Mesenchymal stem cell (in vitro differentiated cells and primary cell): Measurements from ENCODE around the gene FAM20B.

Experiments
- DNase-seq: peaks from one replicate; pipeline ENCODE4 v3.0.0-alpha.2; 2013
- H2AFZ ChIP-seq: one replicate; pipeline ENCODE4 v1.6.1; 2013; ENCODE audit warnings: low read depth, mild to moderate bottlenecking, control low read depth, inconsistent platforms, low read length, moderate library complexity
- H2AK5ac ChIP-seq: 2 replicates; pipeline ENCODE4 v1.6.1; 2013; ENCODE audit warnings: low read length, moderate library complexity, mild to moderate bottlenecking, inconsistent platforms; ENCODE audit not compliant: severe bottlenecking
- H2BK120ac ChIP-seq: one replicate; pipeline ENCODE4 v1.6.1; 2013; ENCODE audit warnings: low read depth, mild to moderate bottlenecking, inconsistent platforms, low read length, moderate library complexity
- H2BK12ac ChIP-seq, 2 experiments: one replicate each; pipeline ENCODE4 v1.6.1; 2013; ENCODE audit warnings: inconsistent platforms in 2 of 2, low read length in 2 of 2, mild to moderate bottlenecking in 2 of 2, moderate library complexity in 2 of 2, control low read depth in 1 of 2
- H2BK15ac ChIP-seq: one replicate; pipeline ENCODE4 v1.6.1; 2013; ENCODE audit warnings: mild to moderate bottlenecking, low read depth, inconsistent platforms; ENCODE audit not compliant: poor library complexity, severe bottlenecking
- H2BK5ac ChIP-seq: 2 replicates; pipeline ENCODE4 v1.6.1; 2013; ENCODE audit warnings: low read depth, mild to moderate bottlenecking, low read length, control low read depth, inconsistent platforms; ENCODE audit not compliant: poor library complexity, severe bottlenecking
- H3K14ac ChIP-seq, 2 experiments: one replicate each; pipeline ENCODE4 v1.6.1; 2013; ENCODE audit warnings: inconsistent platforms in 2 of 2, low read length in 2 of 2, control low read depth in 1 of 2, mild to moderate bottlenecking in 1 of 2, moderate library complexity in 1 of 2
- H3K18ac ChIP-seq, 2 experiments: one replicate each; pipeline ENCODE4 v1.6.1; 2013; ENCODE audit warnings: inconsistent platforms in 2 of 2, low read length in 2 of 2, control low read depth in 1 of 2, low read depth in 1 of 2, mild to moderate bottlenecking in 1 of 2
- H3K23ac ChIP-seq, 2 experiments: one replicate each; pipeline ENCODE4 v1.6.1; 2013; ENCODE audit warnings: inconsistent platforms in 2 of 2, low read length in 2 of 2, mild to moderate bottlenecking in 2 of 2, moderate library complexity in 2 of 2, control low read depth in 1 of 2
- H3K27ac ChIP-seq: 2 replicates; pipeline ENCODE4 v1.5.1; 2013; ENCODE audit warnings: mild to moderate bottlenecking, moderate library complexity, low read length, control low read depth, inconsistent platforms; ENCODE audit not compliant: poor library complexity, severe bottlenecking
- H3K27me3 ChIP-seq, 2 experiments: 2 replicates each; pipeline versions ENCODE4 v1.6.1 to v1.7.0; 2013; ENCODE audit warnings: low read length in 2 of 2, mild to moderate bottlenecking in 2 of 2, moderate library complexity in 2 of 2, control low read depth in 1 of 2, inconsistent platforms in 1 of 2; ENCODE audit not compliant: control insufficient read depth in 1 of 2, insufficient read depth in 1 of 2
- H3K36me3 ChIP-seq, 2 experiments: 2 replicates each; pipeline versions ENCODE4 v1.6.1 to v1.7.0; 2013; ENCODE audit warnings: low read length in 2 of 2, control low read depth in 1 of 2, inconsistent platforms in 1 of 2, low read depth in 1 of 2, mild to moderate bottlenecking in 1 of 2; ENCODE audit not compliant: insufficient read depth in 2 of 2, control insufficient read depth in 1 of 2
- H3K4ac ChIP-seq, 2 experiments: one replicate each; pipeline ENCODE4 v1.6.1; 2013; ENCODE audit warnings: inconsistent platforms in 2 of 2, low read length in 2 of 2, mild to moderate bottlenecking in 2 of 2, moderate library complexity in 2 of 2, control low read depth in 1 of 2, low read depth in 1 of 2
- H3K4me1 ChIP-seq: 2 replicates; pipeline ENCODE4 v1.6.1; 2013; ENCODE audit warnings: low read depth, low read length, control low read depth; ENCODE audit not compliant: control insufficient read depth, insufficient read depth
- H3K4me2 ChIP-seq: 2 replicates; pipeline ENCODE4 v1.6.1; 2013; ENCODE audit warnings: low read length, mild to moderate bottlenecking, inconsistent platforms; ENCODE audit not compliant: poor library complexity, severe bottlenecking
- H3K4me3 ChIP-seq, 2 experiments: 2 replicates each; pipeline versions ENCODE4 v1.5.1 to v1.7.0; 2013; ENCODE audit warnings: low read length in 2 of 2, mild to moderate bottlenecking in 2 of 2, control low read depth in 1 of 2, low read depth in 1 of 2; ENCODE audit not compliant: insufficient read depth in 1 of 2
- H3K79me1 ChIP-seq: replicated peaks from 2 replicates; pipeline ENCODE4 v1.6.1; 2013; ENCODE audit warnings: mild to moderate bottlenecking, control low read depth, low read length, inconsistent platforms; ENCODE audit not compliant: poor library complexity, severe bottlenecking
- H3K9ac ChIP-seq: 2 replicates; pipeline ENCODE4 v1.7.0; 2013; ENCODE audit warnings: mild to moderate bottlenecking, low read length, moderate library complexity
- H3K9me3 ChIP-seq: 2 replicates; pipeline ENCODE4 v1.7.0; 2013; ENCODE audit warnings: mild to moderate bottlenecking, low read length; ENCODE audit not compliant: control insufficient read depth
- H4K8ac ChIP-seq: one replicate; pipeline ENCODE4 v1.6.1; 2013; ENCODE audit warnings: inconsistent platforms, mild to moderate bottlenecking, low read length, moderate library complexity
- H4K91ac ChIP-seq: one replicate; pipeline ENCODE4 v1.6.1; 2013; ENCODE audit warnings: mild to moderate bottlenecking, low read length, inconsistent platforms
- WGBS: methylation state at CpG from one replicate; pipeline ENCODE4 v1.1.7; 2013; ENCODE audit warnings: mixed read lengths; 5-methylcytosine and 5-hydroxymethylcytosine counted together

The FAM20B gene

GRCh38 chr1:179104611-179105250 is 79.0 kb downstream of the FAM20B start:
- no peak overlapping the region for H3K4me3 ChIP-seq
- H2BK15ac ChIP-seq: no peak overlapping the region
- no peak overlapping the region for H3K4me2 ChIP-seq
- H2AK5ac ChIP-seq: no peak overlapping the region
- no peak overlapping the region for H3K14ac ChIP-seq
- H2AFZ ChIP-seq: no peak overlapping the region
- H3K27ac ChIP-seq: no peak overlapping the region
- no peak overlapping the region for H3K18ac ChIP-seq
- H3K27me3 ChIP-seq: no peaks in the 10 kb centered on the region
- peaks cover 41 to 88% of the 10 kb centered on the region in 2 experiments for H3K36me3 ChIP-seq
- WGBS: 96% methylated on average over 3 of the region's 3 CpGs
- DNase-seq: no peak
- no peak overlapping the region for H4K91ac ChIP-seq
- no peak overlapping the region for H2BK12ac ChIP-seq
- H2BK120ac ChIP-seq: no peak overlapping the region
- H4K8ac ChIP-seq: no peak overlapping the region
- H3K23ac ChIP-seq: no peak overlapping the region
- no peak overlapping the region for H3K4ac ChIP-seq
- no peaks in the 10 kb centered on the region for H3K9me3 ChIP-seq
- no peak overlapping the region for H3K9ac ChIP-seq
- H2BK5ac ChIP-seq: no peak overlapping the region
- peaks cover 47% of the 10 kb centered on the region for H3K79me1 ChIP-seq
- H3K4me1 ChIP-seq: peaks cover 2% of the 10 kb centered on the region

GRCh38 chr1:179105393-179105792 is 79.7 kb downstream of the FAM20B start:
- Histone ChIP-seq H3K4me2 (no peak overlapping the region), H2AFZ (no peak overlapping the region), H4K8ac (no peak overlapping the region), H2BK15ac (no peak overlapping the region), H2AK5ac (no peak overlapping the region), H3K4me3 (no peak overlapping the region), H3K4me1 (peaks cover 2% of the 10 kb centered on the region), H3K27ac (no peak overlapping the region), H2BK5ac (no peak overlapping the region), H3K18ac (no peak overlapping the region), H3K4ac (no peak overlapping the region), H3K14ac (no peak overlapping the region), H3K27me3 (no peaks in the 10 kb centered on the region), H3K23ac (no peak overlapping the region), H3K36me3 (peaks cover 48 to 88% of the 10 kb centered on the region in 2 experiments), H2BK12ac (no peak overlapping the region), H3K79me1 (peaks cover 46% of the 10 kb centered on the region), H3K9me3 (no peaks in the 10 kb centered on the region), H3K9ac (no peak overlapping the region), H2BK120ac (no peak overlapping the region), H4K91ac (no peak overlapping the region)
- WGBS: 69% methylated on average over 7 of the region's 7 CpGs
- DNase-seq: peak; percentile 38

- DNase-seq: no peak
- peak overlapping the region; percentile 55 for H3K9ac ChIP-seq
- 92% methylated on average over 12 of the region's 15 CpGs for WGBS
- peaks cover 43% of the 10 kb centered on the region for H3K79me1 ChIP-seq
- no peak overlapping the region for H3K4ac ChIP-seq
- H3K4me3 ChIP-seq: no peak overlapping the region
- H3K14ac ChIP-seq: no peak overlapping the region
- H3K27ac ChIP-seq: no peak overlapping the region
- H2BK15ac ChIP-seq: no peak overlapping the region
- H4K91ac ChIP-seq: no peak overlapping the region
- no peaks in the 10 kb centered on the region for H3K27me3 ChIP-seq
- no peak overlapping the region for H2BK12ac ChIP-seq
- peak overlapping the region; percentile 72 for H4K8ac ChIP-seq
- H3K9me3 ChIP-seq: no peaks in the 10 kb centered on the region
- no peak overlapping the region for H2AK5ac ChIP-seq
- H3K18ac ChIP-seq: no peak overlapping the region
- peaks cover 53 to 97% of the 10 kb centered on the region in 2 experiments for H3K36me3 ChIP-seq
- H3K4me1 ChIP-seq: peaks cover 2% of the 10 kb centered on the region
- no peak overlapping the region for H3K23ac ChIP-seq
- H2AFZ ChIP-seq: no peak overlapping the region
- no peak overlapping the region for H2BK120ac ChIP-seq
- no peak overlapping the region for H3K4me2 ChIP-seq
- H2BK5ac ChIP-seq: no peak overlapping the region
Observed at GRCh38 chr1:179107706-179108629, 82.3 kb downstream of the FAM20B start.

GRCh38 chr1:179108644-179109043 is 83.0 kb downstream of the FAM20B start:
- Histone ChIP-seq H3K79me1 (peaks cover 41% of the 10 kb centered on the region), H3K36me3 (peaks cover 55 to 95% of the 10 kb centered on the region in 2 experiments), H3K18ac (no peak overlapping the region), H3K9me3 (no peaks in the 10 kb centered on the region), H3K27ac (no peak overlapping the region), H2BK12ac (no peak overlapping the region), H3K9ac (no peak overlapping the region), H3K4me2 (no peak overlapping the region), H4K91ac (no peak overlapping the region), H2BK120ac (no peak overlapping the region), H2BK15ac (no peak overlapping the region), H2BK5ac (no peak overlapping the region), H3K4ac (no peak overlapping the region), H3K27me3 (no peaks in the 10 kb centered on the region), H3K4me1 (peaks cover 2% of the 10 kb centered on the region), H3K4me3 (no peak overlapping the region), H2AFZ (no peak overlapping the region), H2AK5ac (no peak overlapping the region), H3K23ac (no peak overlapping the region), H3K14ac (no peak overlapping the region), H4K8ac (no peak overlapping the region)
- 100% methylated on average over 2 of the region's 2 CpGs for WGBS
- DNase-seq: no peak
